CD14-positive monocyte (primary cell): ENCODE measurements around the gene CIITA. TPM values are rescaled to one million over a fixed set of nuclear protein-coding genes. Genes with fewer than 3 reads are reported as not detected.

Source experiments
- DNase-seq, 3 donors: peaks; one replicate each; pipeline ENCODE4 v3.0.0-alpha.2; 2011 to 2022
- H2AFZ ChIP-seq: 2 replicates; pipeline ENCODE4 v1.6.0; 2012; ENCODE audit warnings: mild to moderate bottlenecking, low read depth, low read length, inconsistent platforms; ENCODE audit not compliant: insufficient read depth, poor library complexity, severe bottlenecking
- H3K27ac ChIP-seq, 2 donors: 1 replicate in 1 of 2; 2 replicates in 1 of 2; pipeline ENCODE4 v1.5.1; 2012 to 2013; ENCODE audit warnings: low read length in 2 of 2, control low read depth in 1 of 2, inconsistent platforms in 1 of 2, low read depth in 1 of 2, mild to moderate bottlenecking in 1 of 2
- H3K27me3 ChIP-seq, 2 donors: one replicate each; pipeline versions ENCODE4 v1.6.0 to v1.6.1; 2011 to 2013; ENCODE audit warnings: low read length in 2 of 2; ENCODE audit not compliant: control insufficient read depth in 2 of 2, insufficient read depth in 2 of 2
- H3K36me3 ChIP-seq, 2 donors: replicated peaks in 1 of 2; 1 replicate in 1 of 2; 2 replicates in 1 of 2; pipeline versions ENCODE4 v1.5.1 to v1.6.1; 2012 to 2013; ENCODE audit warnings: low read length in 2 of 2, control low read depth in 1 of 2, inconsistent platforms in 1 of 2, mild to moderate bottlenecking in 1 of 2; ENCODE audit not compliant: insufficient read depth in 2 of 2, control insufficient read depth in 1 of 2
- H3K4me1 ChIP-seq, 2 donors: 1 replicate in 1 of 2; 2 replicates in 1 of 2; pipeline versions ENCODE4 v1.5.1 to v1.6.1; 2012 to 2013; ENCODE audit warnings: low read length in 2 of 2, control low read depth in 1 of 2, inconsistent platforms in 1 of 2, mild to moderate bottlenecking in 1 of 2, moderate library complexity in 1 of 2; ENCODE audit not compliant: insufficient read depth in 2 of 2, control insufficient read depth in 1 of 2
- H3K4me2 ChIP-seq: replicated peaks from 2 replicates; pipeline ENCODE3; 2012; ENCODE audit warnings: low read length, moderate library complexity, mild to moderate bottlenecking; ENCODE audit not compliant: poor library complexity, severe bottlenecking; ENCODE audit errors: extremely low read depth
- H3K4me3 ChIP-seq, 3 experiments: fragments of 200-600 bp in 1 of 3; sonication (generic) in 1 of 3; replicated peaks in 1 of 3; 1 replicate in 2 of 3; 2 replicates in 1 of 3; pipeline ENCODE4 v1.5.1; 2011 to 2013; ENCODE audit warnings: low read length in 3 of 3, mild to moderate bottlenecking in 3 of 3, control low read depth in 2 of 3, low read depth in 2 of 3, inconsistent platforms in 1 of 3, moderate library complexity in 1 of 3
- H3K79me2 ChIP-seq: 2 replicates; pipeline ENCODE4 v1.6.0; 2012; ENCODE audit warnings: mild to moderate bottlenecking, control low read depth, inconsistent platforms, low read length, moderate library complexity; ENCODE audit not compliant: insufficient read depth
- H3K9ac ChIP-seq: 2 replicates; pipeline ENCODE4 v1.6.0; 2017; ENCODE audit warnings: low read length, mild to moderate bottlenecking; ENCODE audit not compliant: insufficient read depth, poor library complexity, severe bottlenecking
- H3K9me3 ChIP-seq, 2 donors: replicated peaks in 1 of 2; 1 replicate in 1 of 2; 2 replicates in 1 of 2; pipeline versions ENCODE4 v1.5.1 to v1.6.1; 2012 to 2013; ENCODE audit warnings: low read length in 2 of 2, control low read depth in 1 of 2; ENCODE audit not compliant: control insufficient read depth in 1 of 2, insufficient read depth in 1 of 2
- H4K20me1 ChIP-seq: 2 replicates; pipeline ENCODE4 v1.6.0; 2012; ENCODE audit warnings: mild to moderate bottlenecking, low read length, control low read depth, moderate library complexity; ENCODE audit not compliant: insufficient read depth
- H3K27ac Mint-ChIP-seq, 7 donors: one replicate each; pipeline ENCODE4 v1.8.0; 2020; ENCODE audit warnings: mild to moderate bottlenecking in 7 of 7, mixed read lengths in 7 of 7, moderate library complexity in 6 of 7, inconsistent platforms in 2 of 7
- H3K27me3 Mint-ChIP-seq, 3 donors: one replicate each; pipeline ENCODE4 v1.8.0; 2021 to 2022; ENCODE audit warnings: low read depth in 3 of 3, mild to moderate bottlenecking in 3 of 3, mixed read lengths in 3 of 3, moderate library complexity in 3 of 3, inconsistent platforms in 1 of 3
- H3K36me3 Mint-ChIP-seq, 2 donors: one replicate each; pipeline ENCODE4 v1.8.0; 2020; ENCODE audit warnings: mixed read lengths in 2 of 2, inconsistent platforms in 1 of 2, mild to moderate bottlenecking in 1 of 2
- H3K4me1 Mint-ChIP-seq: one replicate; pipeline ENCODE4 v1.8.0; 2020; ENCODE audit warnings: mild to moderate bottlenecking, mixed read lengths
- H3K4me3 Mint-ChIP-seq, 2 donors: one replicate each; pipeline ENCODE4 v1.8.0; 2020; ENCODE audit warnings: mild to moderate bottlenecking in 2 of 2, mixed read lengths in 2 of 2, moderate library complexity in 1 of 2
- H3K9me3 Mint-ChIP-seq, 7 donors: one replicate each; pipeline ENCODE4 v1.8.0; 2020 to 2022; ENCODE audit warnings: mixed read lengths in 7 of 7, mild to moderate bottlenecking in 6 of 7, moderate library complexity in 6 of 7, inconsistent platforms in 2 of 7
- WGBS: methylation state at CpG from one replicate; pipeline ENCODE4 v1.1.5; 2013; ENCODE audit warnings: missing lambda C conversion rate; ENCODE audit not compliant: insufficient coverage; 5-methylcytosine and 5-hydroxymethylcytosine counted together
- intact Hi-C, 2 donors: fragments of 100-400 bp; cut with micrococcal nuclease; formaldehyde crosslinking; loops; one replicate each; pipeline versions ENCODE4 v1.15.0 to v1.15.1; 2023
- polyA plus RNA-seq, 3 donors: library from polyadenylated mRNA; depleted of rRNA in 1 of 3; unstranded in 2 of 3; stranded (reverse) in 1 of 3; fragments of 300-500 nt in 2 of 3; fragments of >200 nt in 1 of 3; fragmentation: Illumina TruSeq in 2 of 3; gene quantifications; 1 replicate in 2 of 3; 2 replicates in 1 of 3; pipeline ENCODE4 v1.2.3, GENCODE V29; 2012 to 2021
- TF ChIP-seq, protein P1 (sequence below): fragments of 200-600 bp; IDR thresholded peaks from one replicate; pipeline ENCODE4 v1.8.0; 2022; ENCODE audit warnings: antibody characterized with exemption, mild to moderate bottlenecking

Gene CIITA
- polyA plus RNA-seq, 3 donors = 15.6 to 178 (median 22.1) TPM

DNA sequence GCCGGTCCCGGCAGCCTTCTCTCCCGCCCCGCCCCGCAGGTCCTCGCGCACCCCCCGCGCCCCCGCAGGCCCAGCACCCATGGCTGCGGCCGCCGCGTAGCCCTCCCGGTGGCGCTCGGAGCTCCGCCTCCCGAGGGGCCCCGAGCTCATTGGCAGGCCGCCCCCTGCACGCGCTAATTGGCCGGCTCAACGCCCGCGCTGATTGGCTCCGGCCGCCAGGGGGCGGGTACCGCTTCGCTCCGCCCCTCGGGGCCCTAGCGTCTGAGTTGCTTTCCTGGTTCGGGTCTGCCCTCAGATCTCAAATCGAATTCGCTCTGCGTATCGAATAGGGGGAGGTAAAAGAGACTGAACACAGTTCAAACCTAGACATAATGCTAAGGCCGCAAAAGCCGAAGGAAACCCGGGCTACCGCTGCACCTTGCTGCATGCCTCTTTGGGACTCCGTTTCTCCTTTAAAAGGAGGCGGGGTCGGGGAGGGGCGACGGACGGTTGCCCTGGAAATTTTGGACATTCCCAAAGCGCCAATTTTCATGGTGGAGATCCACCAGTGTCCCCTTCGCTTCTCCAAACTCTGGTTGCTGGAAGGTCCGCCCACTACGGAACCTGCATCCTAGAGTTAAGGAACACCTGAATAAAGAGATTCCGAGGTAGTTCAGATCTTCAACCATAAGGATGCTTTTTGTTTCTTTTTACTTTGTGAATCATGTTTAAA lies 65.5 kb downstream of the CIITA start, which contains the start of gene DEXI:
DEXI (minus strand) TSS at position 117 of the 712 bp plus-strand sequence. CDS start 463 bp downstream, outside the sequence.
- peaks cover 77% of the 10 kb centered on the region for H4K20me1 ChIP-seq
- peak within 1 kb of the TSS; percentile 54 for H3K9ac ChIP-seq
- intact Hi-C loops = loop anchor here (10.0 kb wide), 2 partner anchors 198 to 972 kb away; partner anchors contain the start of genes GSPT1 (in 1 of the 2) and NUBP1 (in 1 of the 2)
- H3K4me1 ChIP-seq = peaks cover 65 to 77% of the 10 kb centered on the region in 2 donors
- WGBS = 3% methylated on average over 38 of the region's 55 CpGs
- peak within 1 kb of the TSS; percentile 44 to 83 (median 50) for H3K4me3 ChIP-seq
- TF ChIP-seq, protein P1, sequence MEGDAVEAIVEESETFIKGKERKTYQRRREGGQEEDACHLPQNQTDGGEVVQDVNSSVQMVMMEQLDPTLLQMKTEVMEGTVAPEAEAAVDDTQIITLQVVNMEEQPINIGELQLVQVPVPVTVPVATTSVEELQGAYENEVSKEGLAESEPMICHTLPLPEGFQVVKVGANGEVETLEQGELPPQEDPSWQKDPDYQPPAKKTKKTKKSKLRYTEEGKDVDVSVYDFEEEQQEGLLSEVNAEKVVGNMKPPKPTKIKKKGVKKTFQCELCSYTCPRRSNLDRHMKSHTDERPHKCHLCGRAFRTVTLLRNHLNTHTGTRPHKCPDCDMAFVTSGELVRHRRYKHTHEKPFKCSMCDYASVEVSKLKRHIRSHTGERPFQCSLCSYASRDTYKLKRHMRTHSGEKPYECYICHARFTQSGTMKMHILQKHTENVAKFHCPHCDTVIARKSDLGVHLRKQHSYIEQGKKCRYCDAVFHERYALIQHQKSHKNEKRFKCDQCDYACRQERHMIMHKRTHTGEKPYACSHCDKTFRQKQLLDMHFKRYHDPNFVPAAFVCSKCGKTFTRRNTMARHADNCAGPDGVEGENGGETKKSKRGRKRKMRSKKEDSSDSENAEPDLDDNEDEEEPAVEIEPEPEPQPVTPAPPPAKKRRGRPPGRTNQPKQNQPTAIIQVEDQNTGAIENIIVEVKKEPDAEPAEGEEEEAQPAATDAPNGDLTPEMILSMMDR = peak; percentile 25
- H3K36me3 ChIP-seq = no peaks in the 10 kb centered on the region
- peak within 1 kb of the TSS; percentile 70 for H2AFZ ChIP-seq
- Mint-ChIP-seq H3K4me1 (peaks cover 73% of the 10 kb centered on the region), H3K36me3 (peaks cover 3 to 9% of the 10 kb centered on the region in 2 donors), H3K27me3 (peaks cover 3 to 7% (median 4%) of the 10 kb centered on the region in 3 donors), H3K27ac (peak within 1 kb of the TSS in 5 of 7 donors; percentile 42 to 87 (median 51)), H3K9me3 (peaks cover 0 to 2% (median 0%) of the 10 kb centered on the region in 7 donors), H3K4me3 (peak within 1 kb of the TSS; percentile 83 to 91)
- peak; percentile 78 to 88 (median 79) for DNase-seq
- peak within 1 kb of the TSS; percentile 83 for H3K4me2 ChIP-seq
- H3K79me2 ChIP-seq = peaks cover 53% of the 10 kb centered on the region
- H3K9me3 ChIP-seq = no peaks in the 10 kb centered on the region
- H3K27me3 ChIP-seq = no peaks in the 10 kb centered on the region
- no peak within 1 kb of the TSS for H3K27ac ChIP-seq

- Mint-ChIP-seq H3K27me3 (peaks cover 3 to 7% (median 4%) of the 10 kb centered on the region in 3 donors), H3K4me3 (peak overlapping the region in 1 of 2 donors; percentile 72), H3K27ac (no peak overlapping the region), H3K9me3 (peaks cover 0 to 2% (median 0%) of the 10 kb centered on the region in 7 donors), H3K4me1 (peaks cover 68% of the 10 kb centered on the region), H3K36me3 (peaks cover 3 to 10% of the 10 kb centered on the region in 2 donors)
- WGBS = 85% methylated on average over 3 of the region's 7 CpGs
- Histone ChIP-seq H3K4me1 (peaks cover 60 to 72% of the 10 kb centered on the region in 2 donors), H4K20me1 (peaks cover 73% of the 10 kb centered on the region), H3K27ac (no peak overlapping the region), H3K9ac (no peak overlapping the region), H3K4me3 (peak overlapping the region in 1 of 3 experiments; percentile 83), H3K27me3 (no peaks in the 10 kb centered on the region), H3K4me2 (peak overlapping the region; percentile 83), H3K79me2 (peaks cover 52% of the 10 kb centered on the region), H3K9me3 (no peaks in the 10 kb centered on the region), H3K36me3 (no peaks in the 10 kb centered on the region), H2AFZ (no peak overlapping the region)
- DNase-seq = no peak
- TF ChIP-seq, protein P1 = no peak
- intact Hi-C loops = loop anchor here (10.0 kb wide), 2 partner anchors 198 to 972 kb away; partner anchors contain the start of genes GSPT1 (in 1 of the 2) and NUBP1 (in 1 of the 2)
Measured at GRCh38 chr16:10943064-10943353, 66.0 kb downstream of the CIITA start.
